ENCODE data around the gene LEKR1. TPM values are rescaled to one million over a fixed set of nuclear protein-coding genes. Genes with fewer than 3 reads are reported as not detected.

Gene LEKR1
- total and polyA plus RNA-seq, 2 of the 13 experiments (the other 11 are each of a cell fraction or from before 2014, with no cell fraction given): 0.49 to 1.5 TPM

- Histone ChIP-seq H3K4me2 (ENCODE audit: low read depth, low read length) (no peak overlapping the region), H3K79me2 (ENCODE audit: insufficient read depth, low read length) (no peaks in the 10 kb centered on the region), H3K9me3 (ENCODE audit: low read length) (peaks cover 17% of the 10 kb centered on the region), H3K36me3 (replicated peaks in 1 of 2; ENCODE audit: control insufficient read depth in 1 of 2, insufficient read depth in 2 of 2, low read length in 2 of 2) (no peaks in the 10 kb centered on the region), H4K20me1 (ENCODE audit: insufficient read depth, low read length) (no peaks in the 10 kb centered on the region), H3K4me3 (replicated peaks in 1 of 3; ENCODE audit: insufficient read depth in 1 of 3, low read depth in 2 of 3, low read length in 3 of 3) (no peak overlapping the region), H3K27ac (ENCODE audit: extremely low read length, insufficient read depth, low read length) (no peak overlapping the region), H2AFZ (ENCODE audit: low read length) (no peak overlapping the region), H3K4me1 (ENCODE audit: insufficient read depth, low read length) (no peaks in the 10 kb centered on the region; the same call in 1 of the 2 replicates), H3K27me3 (ENCODE audit: control insufficient read depth in 1 of 2, insufficient read depth in 2 of 2, low read length in 2 of 2) (no peaks in the 10 kb centered on the region), H3K9ac (ENCODE audit: insufficient read depth, low read depth, low read length) (no peak overlapping the region)
- TF ChIP-seq HOXD1 (CRISPR knock-in tag; IDR thresholded peaks at IDR 0.05) (no peak), AGO1 (IDR thresholded peaks at IDR 0.05; ENCODE audit: low read depth, low read length, poor library complexity, severe bottlenecking) (no peak), ZNF614 (CRISPR knock-in tag; IDR thresholded peaks at IDR 0.05; ENCODE audit: borderline replicate concordance) (no peak), ZNF563 (CRISPR knock-in tag; IDR thresholded peaks at IDR 0.05) (no peak), NONO (IDR thresholded peaks at IDR 0.05) (no peak), NONO (CRISPR knock-in tag; conservative IDR thresholded peaks at IDR 0.05) (no peak), ZNF883 (CRISPR knock-in tag; IDR thresholded peaks at IDR 0.05; ENCODE audit: not compliant biosample characterization) (no peak), ZNF383 (CRISPR knock-in tag; IDR thresholded peaks at IDR 0.05; ENCODE audit: borderline replicate concordance) (no peak)
- BruUV-seq (replicated peaks): no TSS peak
- 10% methylated on average over 2 of the region's 2 CpGs for WGBS (ENCODE audit: low lambda C conversion rate)
- ChIA-PET CTCF (ENCODE audit: low intra/inter-chr PET ratio, low total read pairs) (no interaction called here), POLR2A (no interaction called here)
- intact Hi-C loops (cut with micrococcal nuclease; ENCODE audit: unreplicated experiment): no loop called here
- in situ Hi-C loops (cut with HindIII; ENCODE audit: extremely low pct_ligation_motif_present, low pct_unique_long_range_greater_than_20kb): no loop called here
- DNase-seq (ENCODE audit: low spot score) (no peak), FAIRE-seq (no peak), ATAC-seq (no peak)
Observed at GRCh38 chr3:156801746-156802145, 24.4 kb upstream of the LEKR1 start.

- ChIA-PET POLR2A (no interaction called here), CTCF (ENCODE audit: low intra/inter-chr PET ratio, low total read pairs) (no interaction called here)
- no peaks in the 10 kb centered on the region for H3K27me3 ChIP-seq (ENCODE audit: control insufficient read depth in 1 of 2, insufficient read depth in 2 of 2, low read length in 2 of 2)
- H3K36me3 ChIP-seq (replicated peaks in 1 of 2; ENCODE audit: control insufficient read depth in 1 of 2, insufficient read depth in 2 of 2, low read length in 2 of 2): no peaks in the 10 kb centered on the region
- no peak for DNase-seq (ENCODE audit: low spot score)
- H4K20me1 ChIP-seq (ENCODE audit: insufficient read depth, low read length): no peaks in the 10 kb centered on the region
- intact Hi-C loops (cut with micrococcal nuclease; ENCODE audit: unreplicated experiment) (no loop called here), in situ Hi-C loops (cut with HindIII; ENCODE audit: extremely low pct_ligation_motif_present, low pct_unique_long_range_greater_than_20kb) (no loop called here)
- no peak overlapping the region for H3K27ac ChIP-seq (ENCODE audit: extremely low read length, insufficient read depth, low read length)
- no peak overlapping the region for H3K4me3 ChIP-seq (replicated peaks in 1 of 3; ENCODE audit: insufficient read depth in 1 of 3, low read depth in 2 of 3, low read length in 3 of 3)
- H3K9ac ChIP-seq (ENCODE audit: insufficient read depth, low read depth, low read length): no peak overlapping the region
- no peak overlapping the region for H3K4me2 ChIP-seq (ENCODE audit: low read depth, low read length)
- peak; percentile 95 for TF ChIP-seq ZNF12 (CRISPR knock-in tag; IDR thresholded peaks at IDR 0.05)
- no peak for TF ChIP-seq ADNP (CRISPR knock-in tag; IDR thresholded peaks at IDR 0.05)
- no peaks in the 10 kb centered on the region for H3K4me1 ChIP-seq (ENCODE audit: insufficient read depth, low read length)
- no TSS peak for BruUV-seq (replicated peaks)
- no peaks in the 10 kb centered on the region for H3K79me2 ChIP-seq (ENCODE audit: insufficient read depth, low read length)
- H2AFZ ChIP-seq (ENCODE audit: low read length): no peak overlapping the region
- H3K9me3 ChIP-seq (ENCODE audit: low read length): peaks cover 17% of the 10 kb centered on the region
- FAIRE-seq: no peak
- ATAC-seq: no peak
Observed at GRCh38 chr3:156802821-156803606, 23.1 kb upstream of the LEKR1 start.
